ENCODE results near the gene PCSK6.

PCSK6 gene

DNA sequence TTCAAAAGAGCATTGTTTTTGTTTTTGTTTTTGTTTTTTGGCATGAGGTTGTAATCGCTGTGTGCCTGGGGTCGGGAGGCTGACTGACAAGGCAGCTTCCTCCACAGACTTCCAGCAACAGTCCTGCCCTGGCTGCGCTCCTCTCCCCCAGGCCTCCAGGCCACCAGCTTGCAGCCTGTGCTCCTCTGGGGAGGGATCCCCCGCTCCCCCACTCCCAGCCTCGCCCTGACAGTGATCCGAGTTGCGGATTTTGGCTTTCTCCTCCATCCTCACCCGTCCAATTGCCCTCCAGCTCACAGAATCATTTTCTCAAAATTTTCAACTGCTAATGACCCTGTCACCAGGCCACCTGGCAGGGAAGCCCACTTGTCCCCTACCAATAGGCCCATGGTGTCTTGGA is 36.5 kb upstream of the PCSK6 start:
- no peak for ATAC-seq
- TF ChIP-seq ZFP30 (CRISPR knock-in tag; IDR thresholded peaks at IDR 0.05) (no peak), OSR1 (CRISPR knock-in tag; IDR thresholded peaks at IDR 0.05) (no peak), ISL1 (CRISPR knock-in tag; IDR thresholded peaks at IDR 0.05) (no peak), CSDC2 (CRISPR knock-in tag; IDR thresholded peaks at IDR 0.05) (no peak), TCF4 (CRISPR knock-in tag; IDR thresholded peaks at IDR 0.05; ENCODE audit: borderline replicate concordance) (no peak), ZNF70 (CRISPR knock-in tag; IDR thresholded peaks at IDR 0.05) (no peak), ZFP3 (CRISPR knock-in tag; IDR thresholded peaks at IDR 0.05) (no peak), ZNF565 (CRISPR knock-in tag; conservative IDR thresholded peaks at IDR 0.05; ENCODE audit: low read depth) (no peak), ZC3H10 (CRISPR knock-in tag; IDR thresholded peaks at IDR 0.05) (no peak)
- TF ChIP-seq, protein P1, sequence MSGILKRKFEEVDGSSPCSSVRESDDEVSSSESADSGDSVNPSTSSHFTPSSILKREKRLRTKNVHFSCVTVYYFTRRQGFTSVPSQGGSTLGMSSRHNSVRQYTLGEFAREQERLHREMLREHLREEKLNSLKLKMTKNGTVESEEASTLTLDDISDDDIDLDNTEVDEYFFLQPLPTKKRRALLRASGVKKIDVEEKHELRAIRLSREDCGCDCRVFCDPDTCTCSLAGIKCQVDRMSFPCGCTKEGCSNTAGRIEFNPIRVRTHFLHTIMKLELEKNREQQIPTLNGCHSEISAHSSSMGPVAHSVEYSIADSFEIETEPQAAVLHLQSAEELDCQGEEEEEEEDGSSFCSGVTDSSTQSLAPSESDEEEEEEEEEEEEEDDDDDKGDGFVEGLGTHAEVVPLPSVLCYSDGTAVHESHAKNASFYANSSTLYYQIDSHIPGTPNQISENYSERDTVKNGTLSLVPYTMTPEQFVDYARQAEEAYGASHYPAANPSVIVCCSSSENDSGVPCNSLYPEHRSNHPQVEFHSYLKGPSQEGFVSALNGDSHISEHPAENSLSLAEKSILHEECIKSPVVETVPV (CRISPR knock-in tag; IDR thresholded peaks at IDR 0.05) = no peak
- TF ChIP-seq, protein P2, sequence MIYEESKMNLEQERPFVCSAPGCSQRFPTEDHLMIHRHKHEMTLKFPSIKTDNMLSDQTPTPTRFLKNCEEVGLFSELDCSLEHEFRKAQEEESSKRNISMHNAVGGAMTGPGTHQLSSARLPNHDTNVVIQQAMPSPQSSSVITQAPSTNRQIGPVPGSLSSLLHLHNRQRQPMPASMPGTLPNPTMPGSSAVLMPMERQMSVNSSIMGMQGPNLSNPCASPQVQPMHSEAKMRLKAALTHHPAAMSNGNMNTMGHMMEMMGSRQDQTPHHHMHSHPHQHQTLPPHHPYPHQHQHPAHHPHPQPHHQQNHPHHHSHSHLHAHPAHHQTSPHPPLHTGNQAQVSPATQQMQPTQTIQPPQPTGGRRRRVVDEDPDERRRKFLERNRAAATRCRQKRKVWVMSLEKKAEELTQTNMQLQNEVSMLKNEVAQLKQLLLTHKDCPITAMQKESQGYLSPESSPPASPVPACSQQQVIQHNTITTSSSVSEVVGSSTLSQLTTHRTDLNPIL (CRISPR knock-in tag; IDR thresholded peaks at IDR 0.05; ENCODE audit: low read depth) = no peak
- TF ChIP-seq, protein P3, sequence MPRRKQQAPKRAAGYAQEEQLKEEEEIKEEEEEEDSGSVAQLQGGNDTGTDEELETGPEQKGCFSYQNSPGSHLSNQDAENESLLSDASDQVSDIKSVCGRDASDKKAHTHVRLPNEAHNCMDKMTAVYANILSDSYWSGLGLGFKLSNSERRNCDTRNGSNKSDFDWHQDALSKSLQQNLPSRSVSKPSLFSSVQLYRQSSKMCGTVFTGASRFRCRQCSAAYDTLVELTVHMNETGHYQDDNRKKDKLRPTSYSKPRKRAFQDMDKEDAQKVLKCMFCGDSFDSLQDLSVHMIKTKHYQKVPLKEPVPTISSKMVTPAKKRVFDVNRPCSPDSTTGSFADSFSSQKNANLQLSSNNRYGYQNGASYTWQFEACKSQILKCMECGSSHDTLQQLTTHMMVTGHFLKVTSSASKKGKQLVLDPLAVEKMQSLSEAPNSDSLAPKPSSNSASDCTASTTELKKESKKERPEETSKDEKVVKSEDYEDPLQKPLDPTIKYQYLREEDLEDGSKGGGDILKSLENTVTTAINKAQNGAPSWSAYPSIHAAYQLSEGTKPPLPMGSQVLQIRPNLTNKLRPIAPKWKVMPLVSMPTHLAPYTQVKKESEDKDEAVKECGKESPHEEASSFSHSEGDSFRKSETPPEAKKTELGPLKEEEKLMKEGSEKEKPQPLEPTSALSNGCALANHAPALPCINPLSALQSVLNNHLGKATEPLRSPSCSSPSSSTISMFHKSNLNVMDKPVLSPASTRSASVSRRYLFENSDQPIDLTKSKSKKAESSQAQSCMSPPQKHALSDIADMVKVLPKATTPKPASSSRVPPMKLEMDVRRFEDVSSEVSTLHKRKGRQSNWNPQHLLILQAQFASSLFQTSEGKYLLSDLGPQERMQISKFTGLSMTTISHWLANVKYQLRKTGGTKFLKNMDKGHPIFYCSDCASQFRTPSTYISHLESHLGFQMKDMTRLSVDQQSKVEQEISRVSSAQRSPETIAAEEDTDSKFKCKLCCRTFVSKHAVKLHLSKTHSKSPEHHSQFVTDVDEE (CRISPR knock-in tag; IDR thresholded peaks at IDR 0.05) = no peak
- TF ChIP-seq, protein P4, sequence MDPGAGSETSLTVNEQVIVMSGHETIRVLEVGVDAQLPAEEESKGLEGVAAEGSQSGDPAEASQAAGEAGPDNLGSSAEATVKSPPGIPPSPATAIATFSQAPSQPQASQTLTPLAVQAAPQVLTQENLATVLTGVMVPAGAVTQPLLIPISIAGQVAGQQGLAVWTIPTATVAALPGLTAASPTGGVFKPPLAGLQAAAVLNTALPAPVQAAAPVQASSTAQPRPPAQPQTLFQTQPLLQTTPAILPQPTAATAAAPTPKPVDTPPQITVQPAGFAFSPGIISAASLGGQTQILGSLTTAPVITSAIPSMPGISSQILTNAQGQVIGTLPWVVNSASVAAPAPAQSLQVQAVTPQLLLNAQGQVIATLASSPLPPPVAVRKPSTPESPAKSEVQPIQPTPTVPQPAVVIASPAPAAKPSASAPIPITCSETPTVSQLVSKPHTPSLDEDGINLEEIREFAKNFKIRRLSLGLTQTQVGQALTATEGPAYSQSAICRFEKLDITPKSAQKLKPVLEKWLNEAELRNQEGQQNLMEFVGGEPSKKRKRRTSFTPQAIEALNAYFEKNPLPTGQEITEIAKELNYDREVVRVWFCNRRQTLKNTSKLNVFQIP (CRISPR knock-in tag; IDR thresholded peaks at IDR 0.05; ENCODE audit: borderline replicate concordance, low read depth) = no peak

DNA sequence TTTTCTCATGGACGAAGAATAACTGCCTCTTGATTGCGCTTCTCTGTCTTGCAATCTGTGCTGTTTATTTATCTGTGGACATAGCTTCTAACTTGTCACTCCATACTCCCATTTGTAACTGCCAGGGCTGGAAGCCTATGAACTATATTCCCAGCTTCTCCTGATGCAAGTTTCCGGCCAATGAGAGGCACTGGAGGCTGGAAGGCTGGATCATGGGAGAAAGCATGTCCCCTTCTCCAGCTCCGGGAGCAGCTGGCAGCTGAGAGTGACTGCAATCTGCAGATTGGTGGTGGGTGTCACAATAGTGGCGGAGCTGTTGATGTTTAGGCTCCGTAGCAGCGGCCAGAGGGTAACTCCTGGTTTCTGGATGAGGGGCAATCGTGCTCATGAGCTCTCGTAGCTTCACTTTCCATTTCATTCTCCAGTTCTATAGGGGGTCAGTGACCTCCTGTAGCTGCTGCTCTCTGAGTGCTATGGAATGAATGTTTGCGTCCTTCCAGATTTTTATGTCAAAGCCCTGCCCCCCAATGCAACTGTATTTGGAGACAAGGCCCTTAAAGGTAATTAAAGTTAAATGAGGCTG is 35.7 kb upstream of the PCSK6 start:
- no peak for TF ChIP-seq PPARA (CRISPR knock-in tag; IDR thresholded peaks at IDR 0.05; ENCODE audit: borderline replicate concordance)
- no peak for ATAC-seq

DNA sequence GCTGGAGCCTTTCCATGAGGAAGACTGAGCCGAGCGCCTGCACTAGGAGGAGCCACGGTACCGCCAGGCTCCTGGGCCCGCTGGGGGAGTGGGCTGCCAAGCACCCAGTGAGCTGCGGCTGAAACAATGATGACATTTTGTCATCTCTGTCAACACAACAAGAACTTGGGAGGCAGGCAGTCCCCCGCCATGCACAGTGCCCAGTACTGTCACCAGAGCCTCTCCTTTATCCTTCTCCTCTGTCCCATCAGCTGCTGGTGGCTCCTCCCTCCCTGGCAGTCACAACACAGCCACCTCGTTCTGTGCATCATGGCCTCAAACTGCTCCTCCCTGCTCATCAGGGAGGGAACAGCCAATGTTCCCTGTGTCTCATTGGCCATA is 34.0 kb upstream of the PCSK6 start:
- no peak for ATAC-seq
- TF ChIP-seq, protein P4 (CRISPR knock-in tag; IDR thresholded peaks at IDR 0.05; ENCODE audit: borderline replicate concordance, low read depth) = no peak
- TF ChIP-seq ZFP3 (CRISPR knock-in tag; IDR thresholded peaks at IDR 0.05) = no peak
- no peak for TF ChIP-seq ZNF8 (CRISPR knock-in tag; IDR thresholded peaks at IDR 0.05)
- no peak for TF ChIP-seq CSDC2 (CRISPR knock-in tag; IDR thresholded peaks at IDR 0.05)
- TF ChIP-seq, protein P5, sequence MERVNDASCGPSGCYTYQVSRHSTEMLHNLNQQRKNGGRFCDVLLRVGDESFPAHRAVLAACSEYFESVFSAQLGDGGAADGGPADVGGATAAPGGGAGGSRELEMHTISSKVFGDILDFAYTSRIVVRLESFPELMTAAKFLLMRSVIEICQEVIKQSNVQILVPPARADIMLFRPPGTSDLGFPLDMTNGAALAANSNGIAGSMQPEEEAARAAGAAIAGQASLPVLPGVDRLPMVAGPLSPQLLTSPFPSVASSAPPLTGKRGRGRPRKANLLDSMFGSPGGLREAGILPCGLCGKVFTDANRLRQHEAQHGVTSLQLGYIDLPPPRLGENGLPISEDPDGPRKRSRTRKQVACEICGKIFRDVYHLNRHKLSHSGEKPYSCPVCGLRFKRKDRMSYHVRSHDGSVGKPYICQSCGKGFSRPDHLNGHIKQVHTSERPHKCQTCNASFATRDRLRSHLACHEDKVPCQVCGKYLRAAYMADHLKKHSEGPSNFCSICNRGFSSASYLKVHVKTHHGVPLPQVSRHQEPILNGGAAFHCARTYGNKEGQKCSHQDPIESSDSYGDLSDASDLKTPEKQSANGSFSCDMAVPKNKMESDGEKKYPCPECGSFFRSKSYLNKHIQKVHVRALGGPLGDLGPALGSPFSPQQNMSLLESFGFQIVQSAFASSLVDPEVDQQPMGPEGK (CRISPR knock-in tag; IDR thresholded peaks at IDR 0.05; ENCODE audit: borderline replicate concordance) = no peak
- TF ChIP-seq ZC3H10 (CRISPR knock-in tag; IDR thresholded peaks at IDR 0.05) = no peak
- TF ChIP-seq ZNF70 (CRISPR knock-in tag; IDR thresholded peaks at IDR 0.05) = no peak

All from SK-N-SH treated with all-trans-retinoic acid at 6 μM for 48 hours (cell line).